GM18870 (cell line): ENCODE results near the gene NKD2.
"Not testable (repeated sequence)": the region's sequence is repeated elsewhere in the genome, so short reads cannot be mapped to it uniquely, and the experiment has no call there.

Experiments
- ATAC-seq: cut with Tn5 transposase; IDR thresholded peaks from one replicate; pipeline ENCODE4 v1.9.1; 2021; ENCODE audit warnings: moderate library complexity; ENCODE audit not compliant: unreplicated experiment

Gene NKD2

DNA sequence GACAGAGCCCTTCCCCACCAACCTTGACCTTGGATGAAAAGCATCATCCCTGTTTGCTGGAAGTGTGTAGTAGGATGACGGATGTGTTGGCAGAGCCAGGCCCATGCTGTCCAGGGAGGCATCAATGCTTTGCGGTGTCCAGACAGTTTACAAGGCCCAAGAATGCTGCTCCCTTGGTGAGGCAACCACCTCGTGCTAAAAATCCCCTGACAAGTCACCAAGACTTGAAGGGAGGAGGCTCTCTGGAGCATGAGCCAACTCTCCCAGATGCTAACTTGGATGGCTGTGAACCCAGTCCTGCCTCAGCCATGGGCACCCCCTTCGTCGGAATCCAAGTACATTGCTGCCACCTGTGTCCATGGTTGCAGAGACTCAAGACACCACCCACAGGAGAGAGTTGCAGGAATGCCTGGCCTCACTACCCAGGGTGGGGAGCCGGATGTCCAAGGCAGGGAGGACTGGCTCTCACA, 9.5 kb upstream of the NKD2 start:
- no peak for ATAC-seq

- no peak for ATAC-seq
These were observed 8.9 kb upstream of the NKD2 start for GRCh38 chr5:999724-1000123.

GRCh38 chr5:1000329-1000728, 8.3 kb upstream of the NKD2 start:
- no peak for ATAC-seq

DNA sequence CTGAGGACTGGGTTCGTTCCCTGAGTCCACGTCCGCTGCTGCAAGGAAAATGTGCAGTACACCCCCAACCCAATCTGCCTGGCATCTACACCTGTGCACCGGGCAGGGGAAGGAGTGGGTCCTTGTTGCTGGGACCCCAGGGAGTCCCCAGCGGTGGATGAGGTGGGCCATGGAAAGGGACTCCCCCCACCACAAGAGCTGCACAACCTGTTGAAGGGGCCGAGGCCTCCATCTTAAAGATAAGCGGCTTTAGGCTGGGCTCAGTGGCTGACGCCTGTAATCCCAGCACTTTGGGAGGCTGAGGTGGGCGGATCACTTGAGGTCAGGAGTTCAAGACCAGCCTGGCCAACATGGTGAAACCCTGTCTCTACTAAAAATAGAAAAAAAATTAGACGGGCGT, 7.8 kb upstream of the NKD2 start:
- not testable (repeated sequence) for ATAC-seq

GRCh38 chr5:1001406-1002270, 7.0 kb upstream of the NKD2 start:
- no peak for ATAC-seq

DNA sequence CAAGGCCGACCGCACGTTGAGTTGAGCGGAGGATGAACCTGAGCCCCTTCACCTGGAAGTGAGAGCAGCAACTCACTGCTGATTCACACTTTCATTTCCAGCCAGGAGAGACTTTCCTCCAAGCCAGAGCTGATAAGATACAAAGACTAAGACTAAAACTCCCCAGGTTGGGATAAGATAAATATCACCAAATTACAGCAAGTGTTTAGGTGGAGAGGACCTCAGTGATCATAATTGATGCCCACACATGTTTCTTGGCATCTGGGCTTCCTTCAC, 6.4 kb upstream of the NKD2 start:
- no peak for ATAC-seq

DNA sequence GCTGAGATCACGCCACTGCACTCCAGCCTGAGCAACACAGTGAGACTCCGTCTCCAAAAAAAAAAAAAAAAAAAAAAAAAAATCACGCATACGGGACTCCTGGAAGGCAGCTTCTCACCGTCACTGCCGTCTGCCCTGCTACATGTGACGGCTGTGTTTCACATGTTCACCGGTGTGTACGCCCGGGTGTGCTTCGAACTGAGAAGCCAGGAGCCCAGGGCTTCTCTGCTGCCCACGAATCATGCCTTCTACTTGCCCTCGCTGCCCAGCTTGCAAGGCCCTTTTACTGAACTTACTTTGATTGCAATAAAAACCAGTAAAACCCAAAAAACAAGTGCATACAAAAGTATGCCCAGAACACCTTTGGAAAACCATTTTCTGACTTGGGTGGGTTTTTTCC, 5.8 kb upstream of the NKD2 start:
- no peak for ATAC-seq

GRCh38 chr5:1003296-1003937, 5.2 kb upstream of the NKD2 start:
- no peak for ATAC-seq

GRCh38 chr5:1004461-1005248, 3.9 kb upstream of the NKD2 start:
- ATAC-seq: no peak

DNA sequence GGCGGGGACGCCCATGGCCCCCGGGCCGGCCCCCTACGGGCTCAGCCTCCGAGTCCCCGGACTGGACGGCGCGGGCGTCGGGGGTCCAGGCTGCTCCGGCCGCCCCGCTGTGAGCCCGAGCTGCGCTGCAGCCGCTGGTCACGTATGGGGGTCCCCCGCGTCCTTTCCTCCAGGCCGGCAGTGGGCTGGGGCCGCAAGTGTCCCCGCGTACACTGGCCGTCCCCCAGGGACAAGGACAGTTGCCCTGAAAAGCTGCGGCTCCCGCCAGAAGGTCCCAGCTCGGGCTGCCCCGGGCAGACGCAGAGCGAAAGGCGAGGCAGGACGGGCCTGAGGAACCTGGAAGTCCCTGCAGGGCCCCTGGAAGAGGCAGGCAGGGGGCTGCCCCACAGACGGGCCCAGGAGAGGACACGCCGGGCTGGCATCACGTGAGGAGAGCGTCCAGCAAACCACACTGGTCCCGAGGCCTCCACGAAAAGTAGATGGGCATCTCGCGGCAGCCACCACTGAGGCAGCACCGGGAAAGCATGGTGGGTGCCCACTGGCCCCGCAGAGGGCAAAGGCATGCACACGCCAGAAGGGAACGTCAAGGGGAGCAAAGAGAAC, 3.3 kb upstream of the NKD2 start:
- no peak for ATAC-seq

DNA sequence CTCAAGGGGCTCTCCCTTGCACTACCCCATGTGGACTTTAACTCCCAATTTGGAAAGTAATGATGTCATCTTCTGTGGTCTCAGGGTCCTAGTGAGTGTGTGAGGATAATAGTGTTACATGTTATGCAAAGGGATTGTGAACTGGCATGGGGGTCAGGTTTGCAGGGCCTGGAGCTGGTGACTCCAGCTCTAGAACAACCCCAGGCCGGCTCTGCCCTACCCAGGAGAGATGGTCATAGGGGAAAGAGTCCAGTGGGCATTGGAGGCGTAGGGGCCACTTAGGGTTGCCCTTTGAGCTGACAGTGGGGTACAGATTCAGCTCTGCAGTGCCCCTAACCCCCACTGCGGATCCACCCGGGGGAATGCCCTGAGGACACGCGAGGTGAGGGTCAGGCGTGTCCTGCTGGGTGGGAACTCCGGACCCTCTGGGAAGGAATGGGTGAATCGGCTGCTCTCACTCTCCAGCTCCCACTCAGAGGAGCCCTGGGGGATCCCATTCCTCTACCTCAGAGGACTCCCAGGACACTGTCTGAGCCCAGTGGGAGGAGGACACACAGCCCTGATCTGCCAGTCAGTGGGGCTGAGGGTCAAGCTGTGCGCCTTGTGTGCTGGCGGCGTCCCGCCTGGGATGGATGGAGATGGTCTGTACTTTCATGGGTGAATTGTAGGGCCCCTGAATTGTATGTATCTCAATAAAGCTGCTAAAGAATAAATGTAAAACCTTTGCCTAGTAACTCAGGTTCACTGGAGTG, 2.5 kb upstream of the NKD2 start:
- no peak for ATAC-seq

- no peak for ATAC-seq
These were observed 1.9 kb upstream of the NKD2 start for GRCh38 chr5:1006656-1007071.

DNA sequence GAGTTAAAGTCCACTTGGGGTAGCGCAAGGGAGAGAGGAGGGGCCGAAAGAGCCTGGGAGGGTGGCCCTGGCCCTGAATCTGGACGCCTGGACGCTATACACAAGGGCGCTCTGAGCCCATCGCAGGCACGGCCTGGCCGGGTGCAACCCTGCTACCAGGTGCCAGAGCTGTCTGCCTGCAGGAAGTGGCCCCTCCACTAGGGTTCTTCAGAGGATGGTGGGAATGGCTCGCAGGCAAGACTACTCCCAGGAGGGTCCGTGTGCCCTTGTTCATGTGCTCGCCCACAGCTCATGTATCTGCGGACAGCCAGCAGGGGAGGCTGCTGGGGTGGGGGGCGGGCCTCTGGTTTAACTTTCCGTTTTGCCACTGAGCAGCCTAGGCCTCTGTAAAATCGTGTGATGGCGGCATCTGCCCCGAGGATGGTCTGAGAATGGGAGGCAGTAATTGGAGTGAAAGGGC, 1.4 kb upstream of the NKD2 start:
- ATAC-seq: no peak

DNA sequence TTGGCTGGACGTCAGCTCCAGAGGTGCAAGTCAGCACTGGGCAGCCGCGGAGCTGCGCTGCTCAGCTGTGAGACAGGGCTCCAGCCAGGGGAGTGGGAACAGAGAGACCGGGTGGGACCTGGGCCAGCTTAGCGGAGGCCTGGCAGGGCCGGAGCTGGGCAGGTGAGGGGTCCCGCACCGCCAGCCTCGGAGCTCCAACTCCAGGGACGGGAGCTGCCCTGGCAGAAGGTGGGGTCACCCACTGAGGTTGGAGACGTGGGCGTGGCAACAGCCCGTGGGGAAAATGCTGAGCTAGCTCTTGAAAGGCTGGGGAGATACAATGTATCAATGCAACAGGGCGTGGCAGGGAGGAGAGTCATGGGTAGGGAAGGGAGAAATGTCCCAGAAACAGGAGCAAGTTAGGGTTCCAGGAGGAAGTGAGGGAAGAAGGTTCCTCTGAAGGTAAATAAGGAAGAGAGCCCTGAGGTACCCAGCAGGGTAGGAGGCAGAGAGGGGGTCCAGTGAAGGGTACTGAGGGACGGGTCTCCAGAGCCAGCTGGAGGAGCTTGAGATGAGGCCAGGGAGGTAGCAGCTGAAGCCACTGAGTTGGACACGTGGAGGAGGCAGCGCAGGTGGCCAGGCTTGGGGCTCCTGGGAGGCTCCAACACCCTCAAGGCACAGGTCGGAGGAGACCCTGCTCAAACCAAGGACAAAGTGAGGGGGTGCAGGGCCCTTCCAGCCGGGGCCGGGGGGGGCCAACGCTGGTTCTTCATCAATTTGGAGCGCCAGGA, 736 bp upstream of the NKD2 start:
- ATAC-seq: no peak

DNA sequence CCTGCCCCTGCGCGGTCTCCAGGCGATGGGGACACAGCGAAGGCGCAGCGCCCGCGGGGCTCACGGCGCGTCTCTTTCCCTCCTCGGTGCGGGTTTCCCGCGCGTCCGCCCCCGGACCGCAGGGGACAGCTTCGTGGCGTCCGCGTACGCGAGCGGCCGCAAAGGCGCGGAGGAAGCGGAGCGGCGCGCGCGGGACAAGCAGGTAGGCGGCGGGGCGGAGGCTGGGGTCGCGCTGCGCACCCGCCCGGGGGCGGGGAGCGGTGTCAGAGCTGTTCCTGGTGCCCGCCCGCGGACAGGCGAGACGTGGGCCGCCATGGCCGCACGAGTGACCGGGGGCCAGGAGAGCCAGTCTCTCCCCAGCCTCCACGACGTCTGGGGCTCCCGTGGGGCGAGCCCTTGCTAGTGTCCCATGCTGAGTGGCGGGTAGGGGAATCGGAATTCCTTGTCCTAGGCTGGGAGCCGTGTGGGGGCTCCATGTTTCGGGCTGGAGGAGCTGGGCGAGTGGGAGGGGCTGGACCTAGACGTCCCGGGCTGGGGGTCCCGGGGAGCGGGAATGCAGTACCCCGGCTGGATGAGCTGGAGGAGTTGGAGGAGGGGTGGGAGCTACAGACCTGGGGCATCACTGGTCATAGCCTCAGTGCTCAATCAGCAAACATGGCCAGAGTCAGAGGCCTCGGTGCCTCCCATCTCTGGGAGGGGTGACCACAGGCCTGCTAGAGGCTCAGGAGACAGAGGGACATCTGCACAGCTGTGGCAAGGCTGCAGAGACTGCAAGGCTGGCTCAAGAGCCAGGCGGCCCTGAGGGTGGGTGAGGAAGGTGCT, 968 bp downstream of the NKD2 start:
- no peak for ATAC-seq

- no peak for ATAC-seq
These were observed 1.5 kb downstream of the NKD2 start for GRCh38 chr5:1010181-1010510.

DNA sequence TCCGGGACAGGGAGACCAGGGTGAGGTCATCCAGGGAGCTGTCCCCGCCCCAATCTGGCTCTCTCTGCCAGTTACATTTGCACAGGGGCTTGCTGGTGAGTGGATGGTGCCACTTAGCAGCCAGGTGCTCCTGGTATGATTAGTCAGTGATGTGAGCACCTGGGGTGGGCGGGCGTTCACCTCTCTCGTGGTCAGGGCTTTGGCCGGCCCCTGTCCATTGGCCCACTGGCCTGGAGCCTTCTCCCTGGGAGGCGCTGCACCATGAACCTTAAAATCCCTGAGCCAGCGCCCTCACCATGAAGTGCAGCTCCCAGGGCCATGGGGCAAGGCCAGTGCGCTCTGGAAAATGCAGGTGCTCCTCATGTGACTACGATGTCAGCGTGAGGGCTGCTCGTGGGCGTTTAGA, 2.0 kb downstream of the NKD2 start:
- ATAC-seq: no peak

- ATAC-seq: no peak
These were observed 2.6 kb downstream of the NKD2 start for GRCh38 chr5:1011226-1011631.

GRCh38 chr5:1011741-1012312, 3.2 kb downstream of the NKD2 start:
- ATAC-seq: no peak
